HUES6 (cell line): ENCODE results near the gene CTNND2.

Source experiments
- H3K27ac ChIP-seq: 2 replicates; pipeline ENCODE4 v1.7.0; 2013; ENCODE audit warnings: low read depth, mild to moderate bottlenecking, low read length, inconsistent platforms
- H3K27me3 ChIP-seq: 2 replicates; pipeline ENCODE4 v1.6.1; 2013; ENCODE audit warnings: low read length; ENCODE audit not compliant: control insufficient read depth, insufficient read depth
- H3K36me3 ChIP-seq: 2 replicates; pipeline ENCODE4 v1.6.1; 2013; ENCODE audit warnings: low read length; ENCODE audit not compliant: control insufficient read depth, insufficient read depth
- H3K4me1 ChIP-seq: 2 replicates; pipeline ENCODE4 v1.6.1; 2013; ENCODE audit warnings: low read length; ENCODE audit not compliant: control insufficient read depth, insufficient read depth
- H3K4me3 ChIP-seq: 2 replicates; pipeline ENCODE4 v1.5.1; 2013; ENCODE audit warnings: low read depth, low read length
- H3K9ac ChIP-seq: one replicate; pipeline ENCODE4 v1.6.1; 2013; ENCODE audit warnings: mild to moderate bottlenecking, low read length
- H3K9me3 ChIP-seq: 2 replicates; pipeline ENCODE4 v1.6.1; 2013; ENCODE audit warnings: low read depth, low read length; ENCODE audit not compliant: control insufficient read depth, insufficient read depth

The CTNND2 gene

DNA sequence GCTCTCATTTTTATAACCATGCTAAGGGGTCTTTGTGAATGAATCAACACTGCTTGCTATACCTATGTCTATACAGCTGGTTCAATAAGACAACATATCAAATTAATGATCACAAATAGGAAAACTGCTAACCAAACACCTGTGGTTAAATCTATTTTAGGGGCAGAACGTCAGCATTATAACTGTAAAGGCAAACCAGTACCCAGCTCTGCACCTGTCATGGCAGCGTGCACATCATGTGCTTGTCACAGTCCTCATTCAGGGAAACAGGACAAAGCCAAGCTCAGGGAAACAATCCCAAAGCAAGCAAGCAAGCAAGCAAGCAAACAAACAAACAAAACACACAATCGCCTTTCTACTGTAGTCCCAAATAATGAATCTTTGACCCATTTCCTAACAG is 865.5 kb downstream of the CTNND2 start:
- no peak overlapping the region for H3K27ac ChIP-seq

DNA sequence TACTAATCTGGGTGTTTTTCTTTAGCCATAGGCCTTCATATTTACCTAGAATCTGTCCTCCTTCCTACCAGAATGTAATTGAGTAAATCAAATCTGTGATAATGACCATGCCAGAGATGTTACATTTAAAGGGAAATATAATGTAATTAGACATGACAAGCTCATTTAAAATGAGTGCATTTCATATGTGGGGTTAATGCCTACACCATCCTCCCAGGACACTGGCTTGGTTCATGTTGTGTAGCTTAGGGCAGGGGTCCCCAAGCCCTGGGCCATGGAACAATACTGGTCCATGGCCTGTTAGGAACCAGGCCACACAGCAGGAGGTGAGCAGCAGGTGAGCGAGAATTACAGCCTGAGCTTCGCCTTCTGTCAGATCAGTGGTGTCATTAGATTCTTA is 866.3 kb downstream of the CTNND2 start:
- Histone ChIP-seq H3K27me3 (no peaks in the 10 kb centered on the region), H3K4me3 (no peak overlapping the region), H3K36me3 (no peaks in the 10 kb centered on the region), H3K27ac (no peak overlapping the region), H3K4me1 (no peaks in the 10 kb centered on the region), H3K9ac (no peak overlapping the region), H3K9me3 (no peaks in the 10 kb centered on the region)

More for the DNA sequence above, 865.5 kb downstream of the CTNND2 start:
- Histone ChIP-seq H3K9me3 (no peaks in the 10 kb centered on the region), H3K9ac (no peak overlapping the region), H3K4me3 (no peak overlapping the region), H3K4me1 (no peaks in the 10 kb centered on the region), H3K27me3 (no peaks in the 10 kb centered on the region), H3K36me3 (no peaks in the 10 kb centered on the region)

DNA sequence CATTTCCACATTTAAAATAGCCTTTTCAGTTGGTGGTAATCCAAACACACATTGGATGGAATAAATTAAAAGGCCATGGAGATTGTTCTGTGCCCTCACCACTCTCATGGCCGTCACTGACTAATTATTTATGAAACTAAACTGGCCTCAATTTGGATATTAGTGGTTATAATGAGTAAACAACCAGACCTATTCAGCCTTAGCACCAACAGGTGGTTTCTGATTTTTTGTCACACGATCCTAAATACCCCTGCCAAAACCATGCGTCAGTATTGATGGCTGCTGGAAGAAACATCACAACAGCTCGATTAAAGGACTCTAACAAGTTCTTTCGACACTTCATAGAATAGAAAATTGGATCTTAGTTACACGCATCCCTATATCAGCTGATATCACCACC is 867.2 kb downstream of the CTNND2 start:
- Histone ChIP-seq H3K9me3 (no peaks in the 10 kb centered on the region), H3K9ac (no peak overlapping the region), H3K4me3 (no peak overlapping the region), H3K27me3 (no peaks in the 10 kb centered on the region), H3K4me1 (no peaks in the 10 kb centered on the region), H3K27ac (no peak overlapping the region), H3K36me3 (no peaks in the 10 kb centered on the region)

DNA sequence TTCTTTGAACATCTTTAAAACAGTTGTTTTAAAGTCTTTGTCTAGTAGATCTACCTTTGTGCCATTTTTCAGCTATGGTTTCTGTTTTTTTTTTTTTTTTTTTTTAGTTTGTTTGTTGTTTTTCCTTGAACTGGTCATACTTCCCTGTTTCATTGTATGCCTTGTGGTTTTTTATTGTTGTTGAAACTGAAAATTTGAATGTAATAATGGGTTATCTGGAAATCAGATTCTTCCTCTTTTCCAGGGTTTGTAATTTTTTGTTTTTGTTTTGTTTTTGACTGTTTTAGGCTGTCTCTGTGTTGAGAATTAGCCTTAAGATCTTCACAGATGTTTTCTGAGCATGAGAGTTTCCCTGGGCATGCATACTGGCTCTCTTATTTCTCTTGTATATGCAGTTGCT is 873.6 kb downstream of the CTNND2 start:
- no peak overlapping the region for H3K27ac ChIP-seq

DNA sequence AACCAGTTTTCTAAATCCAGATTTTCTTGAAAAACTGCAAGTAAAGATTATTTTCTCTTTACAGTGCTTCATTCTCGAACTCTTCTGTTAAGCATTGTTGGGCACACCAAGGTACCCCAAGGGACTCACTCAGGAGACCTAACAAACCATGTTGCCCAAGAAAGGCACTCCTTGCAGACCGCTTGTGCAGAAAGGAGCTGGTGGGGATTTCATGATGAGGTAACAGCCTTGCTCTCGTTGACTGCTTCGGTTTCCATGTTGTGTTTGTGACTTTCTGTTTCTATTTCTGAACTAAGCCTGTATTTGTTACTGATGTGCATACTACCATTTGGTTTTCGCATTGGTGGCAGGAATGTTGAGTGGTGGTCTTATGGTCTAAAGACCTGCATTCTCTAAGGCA is 876.6 kb downstream of the CTNND2 start:
- no peak overlapping the region for H3K4me3 ChIP-seq
- no peaks in the 10 kb centered on the region for H3K27me3 ChIP-seq
- H3K9me3 ChIP-seq = peaks cover 9% of the 10 kb centered on the region
- H3K27ac ChIP-seq = no peak overlapping the region
- H3K4me1 ChIP-seq = no peaks in the 10 kb centered on the region
- H3K36me3 ChIP-seq = no peaks in the 10 kb centered on the region
- no peak overlapping the region for H3K9ac ChIP-seq

More for the DNA sequence above, 873.6 kb downstream of the CTNND2 start:
- Histone ChIP-seq H3K9ac (no peak overlapping the region), H3K4me1 (no peaks in the 10 kb centered on the region), H3K27me3 (no peaks in the 10 kb centered on the region), H3K36me3 (no peaks in the 10 kb centered on the region), H3K4me3 (no peak overlapping the region), H3K9me3 (peaks cover 9% of the 10 kb centered on the region)

DNA sequence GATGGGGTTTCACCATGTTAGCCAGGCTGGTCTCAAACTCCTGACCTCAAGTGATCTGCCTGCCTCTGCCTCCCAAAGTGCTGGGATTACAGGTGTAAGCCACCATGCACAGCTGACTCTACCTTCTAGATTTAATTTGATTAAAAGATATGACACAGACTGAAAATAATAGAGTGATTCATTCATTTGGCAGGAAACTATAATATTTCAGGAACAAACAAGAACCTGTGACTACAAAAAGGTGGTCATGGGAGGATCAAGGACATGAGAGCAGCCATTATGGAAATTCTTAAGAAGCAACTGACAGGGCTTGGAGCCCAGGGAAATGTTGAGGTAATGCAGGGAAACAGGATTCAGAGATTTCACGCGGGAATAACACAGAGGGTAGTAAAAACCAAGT is 877.7 kb downstream of the CTNND2 start:
- H3K4me3 ChIP-seq = no peak overlapping the region
- no peaks in the 10 kb centered on the region for H3K36me3 ChIP-seq
- H3K27ac ChIP-seq = no peak overlapping the region
- no peaks in the 10 kb centered on the region for H3K27me3 ChIP-seq
- peaks cover 9% of the 10 kb centered on the region for H3K9me3 ChIP-seq
- H3K4me1 ChIP-seq = no peaks in the 10 kb centered on the region
- no peak overlapping the region for H3K9ac ChIP-seq

DNA sequence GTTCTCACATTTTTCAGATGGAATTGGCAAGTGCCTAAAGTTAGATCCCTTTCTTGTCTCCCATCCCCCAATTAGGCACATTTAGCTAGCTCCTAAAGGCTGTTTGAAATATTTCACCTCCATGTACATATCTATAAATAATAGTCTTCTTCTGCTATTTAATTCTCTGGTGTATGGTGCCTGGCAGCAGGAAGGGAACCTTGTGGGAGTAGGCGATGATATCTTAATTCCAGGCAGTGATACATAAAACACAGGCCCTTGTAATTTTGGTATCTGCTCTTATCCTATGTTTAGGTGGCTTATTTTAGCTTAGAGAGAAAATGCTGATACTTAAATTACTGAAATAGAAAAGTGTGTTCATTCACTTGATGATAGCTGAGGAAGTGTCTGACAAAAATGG is 880.3 kb downstream of the CTNND2 start:
- no peaks in the 10 kb centered on the region for H3K36me3 ChIP-seq
- H3K27me3 ChIP-seq = no peaks in the 10 kb centered on the region
- no peak overlapping the region for H3K9ac ChIP-seq
- no peaks in the 10 kb centered on the region for H3K9me3 ChIP-seq
- no peak overlapping the region for H3K4me3 ChIP-seq
- no peak overlapping the region for H3K27ac ChIP-seq
- H3K4me1 ChIP-seq = no peaks in the 10 kb centered on the region

DNA sequence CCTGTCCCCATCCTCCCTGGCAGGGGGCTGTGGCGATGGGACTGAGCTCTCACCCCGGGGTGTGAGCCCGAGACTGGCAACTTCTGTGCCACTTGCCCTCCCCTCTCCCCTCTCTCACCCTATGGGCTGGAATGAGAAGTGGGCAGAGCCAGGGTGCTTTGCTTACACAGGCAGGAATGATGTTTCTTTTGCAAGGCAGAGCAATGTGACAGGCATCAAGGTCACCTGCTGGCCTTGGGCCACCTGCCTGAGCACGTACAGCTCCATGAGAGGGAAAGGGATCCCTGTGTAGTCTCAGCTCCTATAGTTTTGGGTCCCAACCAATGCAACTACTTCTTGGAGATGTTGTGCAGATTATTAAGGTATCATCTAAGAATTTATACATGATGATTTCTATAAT is 890.5 kb downstream of the CTNND2 start:
- Histone ChIP-seq H3K4me3 (no peak overlapping the region), H3K36me3 (no peaks in the 10 kb centered on the region), H3K9me3 (no peaks in the 10 kb centered on the region), H3K4me1 (peaks cover 5% of the 10 kb centered on the region), H3K27ac (no peak overlapping the region), H3K9ac (no peak overlapping the region), H3K27me3 (no peaks in the 10 kb centered on the region)

DNA sequence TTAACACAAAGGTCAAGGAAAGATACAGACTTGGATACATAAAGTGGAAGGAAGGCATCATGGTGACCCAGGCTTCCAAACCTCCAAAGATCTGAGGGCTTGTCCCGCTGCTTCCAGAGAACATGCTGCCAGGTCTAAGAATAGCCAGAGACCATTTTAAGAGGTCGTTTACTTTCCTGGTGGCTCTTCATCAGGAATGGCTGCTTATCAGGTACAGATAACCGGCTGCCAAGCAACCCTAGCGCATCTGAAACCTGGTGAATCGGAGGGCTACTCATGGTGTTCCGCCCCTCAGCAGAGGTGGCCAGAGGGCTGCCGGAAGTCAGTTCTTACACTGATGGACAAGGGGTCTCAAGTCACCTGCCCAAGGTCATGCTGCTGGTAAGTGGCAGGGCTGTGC is 892.0 kb downstream of the CTNND2 start:
- Histone ChIP-seq H3K27me3 (no peaks in the 10 kb centered on the region), H3K27ac (no peak overlapping the region), H3K9me3 (0 out of 2 replicates have a peak, but pooled peaks cover 3% of the 10 kb centered on the region), H3K4me1 (peaks cover 5% of the 10 kb centered on the region), H3K4me3 (no peak overlapping the region), H3K36me3 (no peaks in the 10 kb centered on the region), H3K9ac (no peak overlapping the region)

DNA sequence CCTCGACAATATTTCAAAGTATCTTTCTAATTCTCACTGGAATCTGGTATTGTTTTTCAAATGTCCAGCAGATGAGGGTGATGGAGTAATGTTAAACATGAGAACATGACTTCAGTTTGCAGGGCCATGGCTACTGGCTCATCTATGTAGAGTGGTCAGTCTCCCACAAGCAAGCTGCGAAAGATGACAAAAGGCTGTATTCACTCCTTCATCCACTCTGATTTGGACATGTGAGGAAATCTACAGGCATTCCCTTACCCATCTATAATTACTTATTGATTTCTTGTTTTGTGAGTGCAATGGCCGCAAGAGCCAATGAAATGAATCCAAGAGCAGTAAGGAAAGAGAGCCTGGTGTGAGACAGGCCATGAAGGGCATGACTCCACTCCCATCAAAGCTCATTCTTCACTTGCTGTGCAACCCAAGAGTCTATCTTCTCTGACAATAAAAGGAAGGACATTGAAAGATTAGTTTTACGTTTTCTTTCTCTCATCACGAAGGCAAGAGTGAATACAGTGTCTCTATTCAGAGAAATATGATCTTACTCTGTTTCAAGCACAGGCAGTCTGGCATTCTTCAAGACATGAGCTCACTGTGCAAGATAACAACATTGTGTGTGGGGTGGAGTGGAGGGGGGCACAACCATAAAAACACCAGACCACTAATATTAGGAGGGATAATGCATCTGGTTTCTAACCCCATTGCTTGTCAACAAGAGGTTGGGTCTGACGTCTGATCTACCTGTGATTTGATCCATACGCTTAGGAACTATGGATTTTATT is 893.6 kb downstream of the CTNND2 start:
- Histone ChIP-seq H3K27me3 (no peaks in the 10 kb centered on the region), H3K36me3 (no peaks in the 10 kb centered on the region)

DNA sequence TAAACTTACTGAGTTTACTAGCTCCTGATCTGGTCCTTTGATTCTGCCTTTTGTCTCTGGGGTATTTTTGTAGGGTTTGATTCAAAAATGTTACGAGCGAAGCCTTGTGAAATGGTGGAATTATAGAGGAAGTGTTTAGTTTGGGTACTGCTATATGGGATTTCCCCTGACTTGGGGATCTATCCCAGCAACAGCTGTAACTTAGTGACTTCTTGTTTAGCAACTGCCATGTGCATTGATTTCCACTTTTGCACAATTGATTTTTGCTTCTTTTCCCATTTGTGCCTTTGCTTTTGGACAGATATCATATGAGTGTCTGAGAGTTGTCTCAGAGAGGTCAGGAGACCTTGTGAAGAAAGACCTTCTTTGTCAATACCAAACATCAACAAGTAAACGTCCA is 894.7 kb downstream of the CTNND2 start:
- Histone ChIP-seq H3K27ac (no peak overlapping the region), H3K4me3 (no peak overlapping the region), H3K36me3 (no peaks in the 10 kb centered on the region), H3K4me1 (no peaks in the 10 kb centered on the region; the same call in 1 of the 2 replicates), H3K9me3 (0 out of 2 replicates have a peak, but pooled peaks cover 3% of the 10 kb centered on the region), H3K27me3 (no peaks in the 10 kb centered on the region), H3K9ac (no peak overlapping the region)

More for the DNA sequence above, 893.6 kb downstream of the CTNND2 start:
- Histone ChIP-seq H3K4me3 (no peak overlapping the region), H3K9me3 (0 out of 2 replicates have a peak, but pooled peaks cover 3% of the 10 kb centered on the region), H3K9ac (no peak overlapping the region), H3K4me1 (peaks cover 1% of the 10 kb centered on the region), H3K27ac (no peak overlapping the region)
